Endothelial cell (in vitro differentiated cells): ENCODE data around the gene EPHA4. TPM values are rescaled to one million over a fixed set of nuclear protein-coding genes. Genes with fewer than 3 reads are reported as not detected.

ENCODE experiments used
- DNase-seq: peaks from one replicate; pipeline ENCODE4 v3.0.0; 2021; ENCODE audit warnings: low spot score
- H3K27ac Mint-ChIP-seq: one replicate; pipeline ENCODE4 v1.8.0; 2021; ENCODE audit warnings: mixed read lengths, inconsistent platforms; ENCODE audit not compliant: unreplicated experiment
- H3K27me3 Mint-ChIP-seq: one replicate; pipeline ENCODE4 v1.8.0; 2021; ENCODE audit warnings: mild to moderate bottlenecking, moderate library complexity, mixed read lengths, inconsistent platforms; ENCODE audit not compliant: unreplicated experiment
- H3K36me3 Mint-ChIP-seq: one replicate; pipeline ENCODE4 v1.8.0; 2021; ENCODE audit warnings: mild to moderate bottlenecking, low read depth, mixed read lengths, inconsistent platforms; ENCODE audit not compliant: unreplicated experiment
- H3K4me1 Mint-ChIP-seq: one replicate; pipeline ENCODE4 v1.8.0; 2021; ENCODE audit warnings: mild to moderate bottlenecking, mixed read lengths, inconsistent platforms; ENCODE audit not compliant: unreplicated experiment
- H3K4me3 Mint-ChIP-seq: one replicate; pipeline ENCODE4 v1.8.0; 2021; ENCODE audit warnings: mild to moderate bottlenecking, mixed read lengths, inconsistent platforms; ENCODE audit not compliant: unreplicated experiment
- H3K9me3 Mint-ChIP-seq: one replicate; pipeline ENCODE4 v1.8.0; 2021; ENCODE audit warnings: mixed read lengths, inconsistent platforms; ENCODE audit not compliant: unreplicated experiment
- CTCF ChIP-seq: fragments of 200-600 bp; sonication (generic); IDR thresholded peaks from one replicate; pipeline ENCODE4 v1.5.0; 2021; ENCODE audit warnings: antibody characterized with exemption; ENCODE audit not compliant: unreplicated experiment
- total RNA-seq: library from RNA; stranded (reverse); fragmentation: NEBNext Ultra II Directional; extraction: Animal tissue kit (Norgen Biotek cat#: 25700); gene quantifications from one replicate; pipeline ENCODE4 v1.2.1, GENCODE V29; 2021; ENCODE audit not compliant: unreplicated experiment

The EPHA4 gene
- total RNA-seq, 1 donor from 2014 or later: 62.0 TPM

- no peak overlapping the region for H3K27ac Mint-ChIP-seq
- H3K9me3 Mint-ChIP-seq: no peaks in the 10 kb centered on the region
- DNase-seq: no peak
- H3K27me3 Mint-ChIP-seq: peaks cover 1% of the 10 kb centered on the region
- no peak for TF ChIP-seq CTCF
- H3K36me3 Mint-ChIP-seq: no peaks in the 10 kb centered on the region
- no peak overlapping the region for H3K4me3 Mint-ChIP-seq
- H3K4me1 Mint-ChIP-seq: peaks cover 6% of the 10 kb centered on the region
Observed at GRCh38 chr2:221612161-221612560, 40.1 kb upstream of the EPHA4 start.

- no peak overlapping the region for H3K4me3 Mint-ChIP-seq
- H3K27me3 Mint-ChIP-seq: peaks cover 1% of the 10 kb centered on the region
- no peak for TF ChIP-seq CTCF
- H3K27ac Mint-ChIP-seq: no peak overlapping the region
- DNase-seq: no peak
- H3K36me3 Mint-ChIP-seq: no peaks in the 10 kb centered on the region
- H3K9me3 Mint-ChIP-seq: no peaks in the 10 kb centered on the region
- peaks cover 10% of the 10 kb centered on the region for H3K4me1 Mint-ChIP-seq
Observed at GRCh38 chr2:221610675-221611074, 38.6 kb upstream of the EPHA4 start.

GRCh38 chr2:221610255-221610654 lies 38.2 kb upstream of the EPHA4 start:
- no peak for DNase-seq
- Mint-ChIP-seq H3K4me1 (peaks cover 13% of the 10 kb centered on the region), H3K4me3 (no peak overlapping the region), H3K9me3 (no peaks in the 10 kb centered on the region), H3K36me3 (no peaks in the 10 kb centered on the region), H3K27ac (no peak overlapping the region), H3K27me3 (peaks cover 1% of the 10 kb centered on the region)
- TF ChIP-seq CTCF: no peak

- DNase-seq: no peak
- H3K27ac Mint-ChIP-seq: no peak overlapping the region
- H3K4me1 Mint-ChIP-seq: peaks cover 31% of the 10 kb centered on the region
- H3K9me3 Mint-ChIP-seq: no peaks in the 10 kb centered on the region
- H3K36me3 Mint-ChIP-seq: no peaks in the 10 kb centered on the region
- peaks cover 1% of the 10 kb centered on the region for H3K27me3 Mint-ChIP-seq
- TF ChIP-seq CTCF: no peak
- no peak overlapping the region for H3K4me3 Mint-ChIP-seq
Observed at GRCh38 chr2:221608442-221608841, 36.3 kb upstream of the EPHA4 start.

GRCh38 chr2:221606424-221606823 lies 34.3 kb upstream of the EPHA4 start:
- H3K4me1 Mint-ChIP-seq: peaks cover 27% of the 10 kb centered on the region
- no peak for DNase-seq
- peaks cover 1% of the 10 kb centered on the region for H3K27me3 Mint-ChIP-seq

More at GRCh38 chr2:221606424-221606823, 34.3 kb upstream of the EPHA4 start:
- no peak for TF ChIP-seq CTCF
- no peaks in the 10 kb centered on the region for H3K36me3 Mint-ChIP-seq
- H3K4me3 Mint-ChIP-seq: no peak overlapping the region
- H3K27ac Mint-ChIP-seq: no peak overlapping the region
- no peaks in the 10 kb centered on the region for H3K9me3 Mint-ChIP-seq
